ENCODE results near the gene CEP72. TPM values are rescaled to one million over a fixed set of nuclear protein-coding genes. Genes with fewer than 3 reads are reported as not detected.

The CEP72 gene
- total RNA-seq, 1 donor from 2014 or later, result 11.9 TPM

DNA sequence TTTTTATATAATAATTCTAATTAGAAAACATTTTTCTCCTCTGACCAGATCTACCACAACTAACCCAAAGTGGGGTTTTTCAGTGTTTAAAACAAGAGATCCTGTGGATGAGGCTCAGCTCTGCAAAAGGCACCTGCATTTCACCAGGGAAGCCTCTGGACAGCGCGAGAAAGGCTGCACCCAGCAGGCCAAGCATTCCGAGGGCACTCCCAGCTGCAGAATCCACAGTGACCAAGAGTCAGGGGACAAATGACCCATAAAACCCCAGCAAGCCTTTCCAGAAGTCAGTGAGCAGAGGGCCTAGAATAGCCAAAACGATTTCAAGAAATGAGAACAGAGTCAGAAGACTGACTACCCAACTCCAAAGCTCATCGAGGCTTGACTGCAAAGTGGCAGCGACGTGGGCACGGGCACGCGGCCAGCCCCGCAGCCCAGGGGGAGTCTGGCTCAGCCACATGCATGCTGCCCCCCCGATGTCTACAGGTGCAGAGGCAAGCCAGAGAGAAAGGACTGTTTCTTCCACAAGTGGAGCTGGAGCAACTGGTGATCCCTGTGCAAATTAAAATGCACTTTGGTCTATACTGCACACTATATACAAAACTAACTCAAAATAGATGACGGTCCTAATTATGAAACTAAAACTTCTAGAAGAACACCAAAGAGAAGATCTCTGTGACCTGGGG lies 54.8 kb downstream of the CEP72 start:
- DNase-seq (ENCODE audit: low spot score), result no peak
- Mint-ChIP-seq H3K4me1 (ENCODE audit: unreplicated experiment) (no peaks in the 10 kb centered on the region), H3K36me3 (ENCODE audit: low read depth, unreplicated experiment) (peaks cover 10% of the 10 kb centered on the region), H3K9me3 (ENCODE audit: unreplicated experiment) (no peaks in the 10 kb centered on the region), H3K27ac (ENCODE audit: unreplicated experiment) (no peak overlapping the region), H3K27me3 (ENCODE audit: unreplicated experiment) (peaks cover 5% of the 10 kb centered on the region), H3K4me3 (ENCODE audit: unreplicated experiment) (peak overlapping the region; percentile 65)
- TF ChIP-seq, protein P1, sequence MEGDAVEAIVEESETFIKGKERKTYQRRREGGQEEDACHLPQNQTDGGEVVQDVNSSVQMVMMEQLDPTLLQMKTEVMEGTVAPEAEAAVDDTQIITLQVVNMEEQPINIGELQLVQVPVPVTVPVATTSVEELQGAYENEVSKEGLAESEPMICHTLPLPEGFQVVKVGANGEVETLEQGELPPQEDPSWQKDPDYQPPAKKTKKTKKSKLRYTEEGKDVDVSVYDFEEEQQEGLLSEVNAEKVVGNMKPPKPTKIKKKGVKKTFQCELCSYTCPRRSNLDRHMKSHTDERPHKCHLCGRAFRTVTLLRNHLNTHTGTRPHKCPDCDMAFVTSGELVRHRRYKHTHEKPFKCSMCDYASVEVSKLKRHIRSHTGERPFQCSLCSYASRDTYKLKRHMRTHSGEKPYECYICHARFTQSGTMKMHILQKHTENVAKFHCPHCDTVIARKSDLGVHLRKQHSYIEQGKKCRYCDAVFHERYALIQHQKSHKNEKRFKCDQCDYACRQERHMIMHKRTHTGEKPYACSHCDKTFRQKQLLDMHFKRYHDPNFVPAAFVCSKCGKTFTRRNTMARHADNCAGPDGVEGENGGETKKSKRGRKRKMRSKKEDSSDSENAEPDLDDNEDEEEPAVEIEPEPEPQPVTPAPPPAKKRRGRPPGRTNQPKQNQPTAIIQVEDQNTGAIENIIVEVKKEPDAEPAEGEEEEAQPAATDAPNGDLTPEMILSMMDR (IDR thresholded peaks at IDR 0.05; ENCODE audit: unreplicated experiment), result no peak

DNA sequence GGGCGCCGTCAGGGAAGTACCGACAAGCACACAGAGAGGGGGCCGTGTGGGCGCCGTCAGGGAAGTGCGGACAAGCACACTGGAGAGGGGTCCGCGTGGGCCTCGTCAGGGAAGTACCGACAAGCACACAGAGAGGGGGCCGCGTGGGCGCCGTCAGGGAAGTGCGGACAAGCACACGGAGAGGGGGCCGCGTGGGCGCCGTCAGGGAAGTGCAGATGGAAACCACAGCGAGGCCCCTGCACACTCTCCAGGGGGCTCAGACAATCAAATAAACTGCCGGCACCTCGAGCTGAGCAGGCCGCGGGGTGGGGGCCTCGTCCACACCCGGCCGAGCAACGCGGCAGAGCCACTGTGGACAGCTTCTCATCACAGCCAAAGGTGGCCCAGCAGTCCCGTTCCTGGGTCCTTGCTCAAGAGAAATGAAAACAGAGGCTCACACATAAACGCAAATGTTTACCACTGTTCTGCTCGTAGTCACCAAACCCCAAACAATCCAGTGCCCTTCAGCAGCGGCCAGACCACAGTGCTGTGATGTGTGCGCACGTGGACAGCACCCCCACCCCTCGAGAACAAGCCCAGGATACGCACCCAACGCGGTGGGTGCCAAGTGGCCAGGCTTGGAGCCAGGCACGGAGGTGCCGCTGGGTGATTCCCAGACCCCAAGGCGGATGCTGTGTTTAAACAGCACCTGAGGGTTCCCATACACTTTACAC lies 56.3 kb downstream of the CEP72 start:
- TF ChIP-seq, protein P1 (IDR thresholded peaks at IDR 0.05; ENCODE audit: unreplicated experiment), result no peak
- Mint-ChIP-seq H3K9me3 (ENCODE audit: unreplicated experiment) (no peaks in the 10 kb centered on the region), H3K4me1 (ENCODE audit: unreplicated experiment) (no peaks in the 10 kb centered on the region), H3K27me3 (ENCODE audit: unreplicated experiment) (peaks cover 15% of the 10 kb centered on the region), H3K27ac (ENCODE audit: unreplicated experiment) (no peak overlapping the region), H3K4me3 (ENCODE audit: unreplicated experiment) (no peak overlapping the region), H3K36me3 (ENCODE audit: low read depth, unreplicated experiment) (peaks cover 10% of the 10 kb centered on the region)
- no peak for DNase-seq (ENCODE audit: low spot score)

DNA sequence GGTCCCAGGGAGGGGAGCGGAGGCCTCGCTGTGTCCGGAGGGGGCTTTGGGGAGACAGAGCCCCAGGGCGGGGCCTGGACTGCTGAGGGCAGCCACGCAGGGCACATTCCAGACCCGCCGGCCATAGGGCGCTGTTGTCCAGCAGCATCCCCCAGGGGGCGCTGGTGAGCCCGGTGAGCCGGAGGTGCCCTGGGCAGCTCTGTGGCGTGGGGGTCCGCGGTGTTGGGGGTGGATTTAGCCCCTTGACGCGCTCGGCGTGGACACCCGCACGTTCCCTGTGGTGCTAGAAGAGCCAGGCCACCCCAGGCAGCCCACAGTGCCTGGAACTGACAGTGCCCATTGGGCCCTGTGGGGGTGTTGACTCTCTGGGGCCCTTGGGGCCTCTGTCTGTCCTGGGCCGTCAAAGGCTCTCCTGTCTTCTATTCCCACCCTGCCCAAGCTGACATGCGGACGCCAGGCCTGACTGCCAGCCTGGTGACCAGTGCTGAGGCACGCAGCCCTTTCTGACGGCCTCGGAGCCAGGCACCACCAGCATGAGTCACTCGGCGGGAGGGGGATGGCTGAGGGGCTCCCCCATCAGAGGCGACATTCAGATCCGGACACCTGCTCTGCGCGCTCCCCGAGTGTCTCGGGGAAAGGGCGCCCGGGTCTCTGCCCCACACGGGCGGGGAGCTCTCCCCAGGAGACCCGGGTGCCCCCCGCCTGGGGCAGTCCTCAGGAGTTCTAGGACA lies 57.1 kb downstream of the CEP72 start:
- Mint-ChIP-seq H3K4me3 (ENCODE audit: unreplicated experiment) (no peak overlapping the region), H3K27ac (ENCODE audit: unreplicated experiment) (no peak overlapping the region), H3K36me3 (ENCODE audit: low read depth, unreplicated experiment) (peaks cover 10% of the 10 kb centered on the region), H3K4me1 (ENCODE audit: unreplicated experiment) (no peaks in the 10 kb centered on the region), H3K27me3 (ENCODE audit: unreplicated experiment) (peaks cover 15% of the 10 kb centered on the region), H3K9me3 (ENCODE audit: unreplicated experiment) (no peaks in the 10 kb centered on the region)
- TF ChIP-seq, protein P1 (IDR thresholded peaks at IDR 0.05; ENCODE audit: unreplicated experiment), result peak; percentile 90
- DNase-seq (ENCODE audit: low spot score), result peak; percentile 77

- TF ChIP-seq, protein P1 (IDR thresholded peaks at IDR 0.05; ENCODE audit: unreplicated experiment), result no peak
- no peak for DNase-seq (ENCODE audit: low spot score)
- H3K27ac Mint-ChIP-seq (ENCODE audit: unreplicated experiment), result no peak overlapping the region
- H3K27me3 Mint-ChIP-seq (ENCODE audit: unreplicated experiment), result peaks cover 15% of the 10 kb centered on the region
- H3K4me1 Mint-ChIP-seq (ENCODE audit: unreplicated experiment), result no peaks in the 10 kb centered on the region
- peaks cover 10% of the 10 kb centered on the region for H3K36me3 Mint-ChIP-seq (ENCODE audit: low read depth, unreplicated experiment)
- no peak overlapping the region for H3K4me3 Mint-ChIP-seq (ENCODE audit: unreplicated experiment)
- no peaks in the 10 kb centered on the region for H3K9me3 Mint-ChIP-seq (ENCODE audit: unreplicated experiment)
These were observed 57.8 kb downstream of the CEP72 start for GRCh38 chr5:669842-670395.

Measured in endothelial cell (in vitro differentiated cells).